ENCODE data around the gene PLA2G12A. TPM values are rescaled to one million over a fixed set of nuclear protein-coding genes. Genes with fewer than 3 reads are reported as not detected.

The PLA2G12A gene
- total and polyA plus RNA-seq, 2 donors (not counting 3 experiments of a cell fraction or from before 2014, with no cell fraction given) = 21.6 to 27.1 TPM

DNA sequence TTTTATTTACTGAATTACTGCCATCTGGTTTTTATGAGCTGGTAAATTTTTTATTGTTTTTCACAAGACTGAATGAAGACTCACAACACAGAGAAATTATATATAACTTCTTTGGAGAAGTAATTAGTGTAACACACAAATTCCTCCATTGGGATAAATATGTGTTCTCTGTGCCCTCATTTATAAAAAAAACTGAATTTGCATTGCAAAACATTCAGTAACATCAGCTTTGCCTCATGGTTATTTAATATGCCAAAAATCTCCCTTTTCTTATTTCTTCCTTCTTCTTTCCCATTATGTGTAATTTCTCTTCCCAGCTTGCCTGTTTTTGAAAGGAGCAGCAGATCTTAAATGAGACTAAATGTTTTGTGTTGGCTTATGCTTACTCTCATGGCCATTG, 45.1 kb downstream of the PLA2G12A start:
- ChIA-PET POLR2A (no interaction called here), CTCF (no interaction called here)
- BruUV-seq (replicated peaks) = no TSS peak

More for the DNA sequence above, 45.1 kb downstream of the PLA2G12A start:
- Histone ChIP-seq H3K4me2 (ENCODE audit: insufficient read depth, low read length) (no peak overlapping the region), H3K36me3 (ENCODE audit: control insufficient read depth in 2 of 2, extremely low read depth in 1 of 2, insufficient read depth in 2 of 2, low read length in 2 of 2) (peaks cover 0 to 5% of the 10 kb centered on the region in 2 experiments), H3K27me3 (ENCODE audit: control insufficient read depth in 2 of 2, insufficient read depth in 2 of 2, low read length in 2 of 2) (no peaks in the 10 kb centered on the region), H3K4me1 (ENCODE audit: control insufficient read depth, extremely low read depth, insufficient read depth, low read length) (no peaks in the 10 kb centered on the region), H3K27ac (ENCODE audit: insufficient read depth, low read depth, low read length) (no peak overlapping the region), H2AFZ (ENCODE audit: low read depth, low read length) (no peak overlapping the region), H4K20me1 (replicated peaks; ENCODE audit: control insufficient read depth, extremely low read depth, insufficient read depth, low read length) (no peaks in the 10 kb centered on the region), H3K79me2 (ENCODE audit: control insufficient read depth, insufficient read depth, low read length) (no peaks in the 10 kb centered on the region), H3K9ac (replicated peaks; ENCODE audit: extremely low read depth, insufficient read depth, low read length) (no peak overlapping the region), H3K4me3 (replicated peaks in 1 of 3; ENCODE audit: insufficient read depth in 1 of 3, low read depth in 1 of 3, low read length in 3 of 3) (no peak overlapping the region), H3K9me3 (replicated peaks; ENCODE audit: control insufficient read depth, insufficient read depth, low read length) (no peaks in the 10 kb centered on the region), H3K9me1 (replicated peaks; ENCODE audit: control insufficient read depth, extremely low read depth, insufficient read depth, low read length) (no peaks in the 10 kb centered on the region)
- no peak for TF ChIP-seq FOS (IDR thresholded peaks at IDR 0.05; ENCODE audit: borderline replicate concordance, insufficient read depth, low read length)
- no peak for TF ChIP-seq EZH2 (IDR thresholded peaks at IDR 0.05; ENCODE audit: borderline replicate concordance, low read depth, low read length, severe bottlenecking)
- TF ChIP-seq MYC (IDR thresholded peaks at IDR 0.05; ENCODE audit: low read depth, low read length) = no peak
- TF ChIP-seq, protein P1, sequence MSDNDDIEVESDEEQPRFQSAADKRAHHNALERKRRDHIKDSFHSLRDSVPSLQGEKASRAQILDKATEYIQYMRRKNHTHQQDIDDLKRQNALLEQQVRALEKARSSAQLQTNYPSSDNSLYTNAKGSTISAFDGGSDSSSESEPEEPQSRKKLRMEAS (IDR thresholded peaks at IDR 0.05; ENCODE audit: insufficient read depth, insufficient read length) = no peak
- TF ChIP-seq JUN (IDR thresholded peaks at IDR 0.05; ENCODE audit: borderline replicate concordance, insufficient read depth, insufficient read length, low read depth) = no peak
- no peak for TF ChIP-seq GATA2 (IDR thresholded peaks at IDR 0.05; ENCODE audit: insufficient read depth, insufficient read length, low read depth, low read length)
- TF ChIP-seq POLR2AphosphoS5 (IDR thresholded peaks at IDR 0.05; ENCODE audit: insufficient read depth, low read depth, low read length) = no peak
- TF ChIP-seq POLR2A (IDR thresholded peaks at IDR 0.05; ENCODE audit: low read depth, low read length) = no peak
- TF ChIP-seq, protein P2, sequence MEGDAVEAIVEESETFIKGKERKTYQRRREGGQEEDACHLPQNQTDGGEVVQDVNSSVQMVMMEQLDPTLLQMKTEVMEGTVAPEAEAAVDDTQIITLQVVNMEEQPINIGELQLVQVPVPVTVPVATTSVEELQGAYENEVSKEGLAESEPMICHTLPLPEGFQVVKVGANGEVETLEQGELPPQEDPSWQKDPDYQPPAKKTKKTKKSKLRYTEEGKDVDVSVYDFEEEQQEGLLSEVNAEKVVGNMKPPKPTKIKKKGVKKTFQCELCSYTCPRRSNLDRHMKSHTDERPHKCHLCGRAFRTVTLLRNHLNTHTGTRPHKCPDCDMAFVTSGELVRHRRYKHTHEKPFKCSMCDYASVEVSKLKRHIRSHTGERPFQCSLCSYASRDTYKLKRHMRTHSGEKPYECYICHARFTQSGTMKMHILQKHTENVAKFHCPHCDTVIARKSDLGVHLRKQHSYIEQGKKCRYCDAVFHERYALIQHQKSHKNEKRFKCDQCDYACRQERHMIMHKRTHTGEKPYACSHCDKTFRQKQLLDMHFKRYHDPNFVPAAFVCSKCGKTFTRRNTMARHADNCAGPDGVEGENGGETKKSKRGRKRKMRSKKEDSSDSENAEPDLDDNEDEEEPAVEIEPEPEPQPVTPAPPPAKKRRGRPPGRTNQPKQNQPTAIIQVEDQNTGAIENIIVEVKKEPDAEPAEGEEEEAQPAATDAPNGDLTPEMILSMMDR (IDR thresholded peaks at IDR 0.05; ENCODE audit: extremely low read depth in 1 of 2, insufficient read depth in 1 of 2, low read depth in 1 of 2, low read length in 2 of 2) = no peak
- DNase-seq (ENCODE audit: low read depth, low spot score) (no peak), FAIRE-seq (no peak)
- dilution Hi-C loops (cut with MboI; ENCODE audit: extremely low pct_ligation_motif_present, low sequenced_read_pairs) (no loop called here), intact Hi-C loops (cut with micrococcal nuclease) (no loop called here)

All from endothelial cell of umbilical vein (primary cell).